Activated CD4-positive, alpha-beta T cell treated with anti-CD3 and anti-CD28 coated beads, Interleukin-2, amount 50 U/mL, for 48 hours (primary cell): ENCODE data around the gene TRPM5.

ENCODE experiments used
- DNase-seq, 2 experiments: peaks; one replicate each; pipeline ENCODE4 v3.0.0-alpha.2; 2020

TRPM5 gene

DNA sequence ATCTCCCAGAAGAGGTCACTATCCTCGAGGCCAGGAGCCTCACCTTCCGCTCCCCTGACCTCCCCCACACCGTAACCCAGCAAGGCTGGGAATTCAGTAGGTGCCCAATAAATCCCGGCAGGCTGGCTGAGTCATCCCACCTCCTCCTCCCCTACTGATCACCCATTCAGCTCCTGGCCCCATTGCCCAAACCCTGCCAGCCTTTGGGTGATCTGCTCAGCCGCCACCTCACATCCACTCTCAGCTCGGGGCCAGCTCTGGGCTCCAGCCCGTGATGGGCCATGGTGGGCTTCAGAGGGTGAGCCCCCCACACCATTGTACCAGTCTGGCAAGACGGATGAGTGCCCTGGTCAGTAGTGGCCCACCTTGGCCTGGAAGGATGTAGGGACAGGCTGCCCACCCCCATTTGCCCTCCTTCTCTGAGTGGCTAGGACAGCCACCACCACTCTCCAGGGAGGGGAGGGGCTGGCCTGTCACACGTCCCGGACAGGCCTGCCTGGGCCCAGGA lies 8.2 kb downstream of the TRPM5 start:
- no peak for DNase-seq

DNA sequence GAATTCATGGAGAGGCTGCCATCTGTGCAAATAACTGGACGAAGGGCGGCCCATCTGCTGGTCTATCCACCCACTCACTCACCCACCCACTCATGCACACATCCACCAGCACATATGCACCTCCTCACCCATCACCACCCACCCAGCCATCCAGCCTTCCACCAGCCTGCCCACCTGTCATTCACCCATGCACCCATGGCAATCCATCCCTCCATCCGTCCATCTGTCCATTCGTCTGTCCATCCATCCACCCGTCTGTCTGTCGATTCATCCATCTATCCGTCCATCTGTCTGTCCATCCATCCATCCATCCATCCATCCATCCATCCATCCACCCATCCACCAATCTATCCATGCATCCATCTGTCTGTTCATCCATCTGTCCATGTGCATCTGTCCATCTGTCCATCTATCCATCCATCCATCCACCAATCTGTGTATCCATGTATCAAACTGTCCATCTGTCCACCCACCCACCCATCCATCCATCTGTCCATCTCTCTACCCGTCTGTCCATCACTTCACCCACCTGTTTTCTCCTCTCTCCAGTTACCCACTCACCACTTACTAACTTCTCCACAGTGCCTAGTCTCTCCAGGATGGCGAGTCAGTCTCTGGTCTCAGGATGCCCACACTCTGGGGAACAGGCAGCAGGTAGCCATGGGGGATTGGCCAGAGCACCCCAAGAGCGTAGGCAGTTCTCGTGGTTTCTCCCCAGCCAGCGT lies 8.9 kb downstream of the TRPM5 start:
- DNase-seq: no peak

DNA sequence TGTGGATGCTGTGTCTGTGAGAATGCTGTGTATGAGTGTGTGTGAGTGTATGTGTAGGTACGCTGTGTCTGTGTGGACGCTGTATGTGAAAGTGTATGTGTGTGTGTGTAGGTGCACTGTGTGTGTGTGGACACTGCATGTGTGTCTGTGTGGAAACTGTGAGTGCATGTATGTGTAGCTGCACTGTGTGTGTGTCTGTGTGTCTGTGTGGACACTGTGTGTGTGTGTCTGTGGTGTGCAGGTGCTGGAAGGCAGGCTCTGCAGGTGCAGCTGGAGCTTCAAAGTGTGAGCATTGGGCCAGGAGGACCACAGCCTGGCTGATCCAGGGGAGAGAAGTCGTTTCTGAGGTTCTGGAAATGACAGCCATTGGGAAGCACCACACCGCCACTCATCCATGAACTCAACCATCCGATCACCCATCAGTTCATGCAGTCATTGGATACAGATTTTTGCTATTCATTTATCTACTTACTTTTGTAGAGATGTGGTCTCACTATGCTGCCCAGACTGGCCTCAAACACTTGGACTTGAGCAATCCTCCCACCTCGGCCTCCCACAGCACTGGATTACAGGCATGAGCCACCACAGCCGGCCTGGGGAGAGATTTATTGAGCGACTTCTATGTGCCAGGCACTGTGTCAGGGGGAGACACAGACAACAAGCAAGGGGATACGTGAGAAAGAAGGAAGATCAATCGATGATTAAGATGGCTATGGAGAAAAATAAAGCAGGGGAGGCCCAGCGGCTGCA lies 9.6 kb downstream of the TRPM5 start:
- no peak for DNase-seq

DNA sequence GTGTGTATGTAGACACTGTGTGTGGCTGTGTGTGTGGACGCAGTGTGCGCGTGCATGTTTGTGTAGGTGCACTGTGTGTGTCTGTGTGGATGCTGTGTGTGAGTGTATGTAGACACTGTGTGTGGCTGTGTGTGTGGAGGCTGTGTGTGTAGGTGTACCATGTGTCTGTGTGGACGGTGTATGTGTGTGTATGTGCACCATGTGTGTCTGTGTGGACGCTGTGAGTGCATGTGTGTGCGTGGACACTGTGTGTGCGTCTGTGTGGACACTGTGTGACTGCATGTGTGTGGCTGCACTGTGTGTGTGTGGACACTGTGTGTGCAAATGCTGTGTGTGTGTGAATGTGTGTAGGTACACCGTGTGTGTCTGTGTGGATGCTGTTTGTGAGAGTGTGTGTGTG lies 10.3 kb downstream of the TRPM5 start:
- no peak for DNase-seq

DNA sequence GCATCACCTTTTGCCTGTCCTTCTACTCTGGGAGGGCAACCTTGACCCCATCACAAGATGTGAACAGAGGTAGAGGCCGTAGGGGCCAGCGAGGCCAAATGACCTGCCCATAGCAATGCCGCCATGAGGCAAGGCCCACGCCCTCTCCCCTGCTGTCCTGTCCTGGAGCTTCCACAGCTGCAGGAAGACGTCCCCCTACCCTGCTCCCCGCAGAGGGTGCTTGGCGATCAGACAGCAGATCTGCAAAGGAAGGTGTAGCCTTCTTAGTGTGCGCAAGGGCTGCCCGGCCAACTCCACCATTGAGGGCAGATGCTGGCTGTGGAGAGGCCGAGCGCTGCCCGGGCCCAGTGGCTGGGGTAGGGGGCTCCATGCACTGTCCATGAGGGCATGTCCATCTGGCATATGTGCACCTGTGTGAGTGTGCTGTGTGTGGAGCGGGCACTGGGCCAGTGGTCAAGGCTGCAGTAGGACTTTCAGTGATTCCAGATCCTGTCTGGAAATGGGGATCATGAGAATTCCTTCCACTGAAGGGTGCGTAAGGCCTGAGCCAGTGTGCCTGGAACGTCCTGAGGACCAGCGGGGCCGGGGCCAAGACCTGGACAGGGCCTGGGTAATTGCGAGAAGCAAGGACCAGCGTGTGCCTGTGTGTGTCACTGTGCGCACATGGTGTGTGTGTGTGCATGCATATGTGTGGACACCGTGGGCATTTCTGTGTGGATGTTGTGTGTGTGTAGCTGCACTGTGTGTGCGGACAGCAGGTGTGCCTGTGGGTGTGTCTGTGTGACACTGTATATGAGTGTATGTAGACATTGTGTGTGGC lies 11.0 kb downstream of the TRPM5 start:
- no peak for DNase-seq

DNA sequence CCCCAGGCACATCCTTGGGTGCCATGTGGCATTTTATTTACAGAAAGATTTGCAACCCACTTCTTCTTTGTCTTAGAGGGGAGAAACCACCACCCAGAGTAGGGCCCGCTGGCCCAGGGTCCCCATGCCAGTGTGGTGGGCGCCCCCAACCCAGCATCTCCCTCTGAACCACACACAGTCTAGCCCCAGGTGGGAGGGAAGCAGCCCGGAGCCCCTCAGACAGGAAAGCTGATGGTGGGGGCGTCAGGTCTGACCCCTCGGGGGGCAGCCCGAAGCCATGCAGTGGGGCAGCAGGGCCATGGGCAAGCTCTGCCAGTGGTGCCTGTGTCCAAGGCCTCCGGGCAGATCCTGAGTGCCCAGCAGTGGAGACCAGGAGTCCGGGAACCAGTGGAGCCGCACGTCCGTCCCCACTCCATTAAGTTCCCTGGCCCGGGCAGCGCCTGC lies 11.7 kb downstream of the TRPM5 start:
- DNase-seq: no peak

DNA sequence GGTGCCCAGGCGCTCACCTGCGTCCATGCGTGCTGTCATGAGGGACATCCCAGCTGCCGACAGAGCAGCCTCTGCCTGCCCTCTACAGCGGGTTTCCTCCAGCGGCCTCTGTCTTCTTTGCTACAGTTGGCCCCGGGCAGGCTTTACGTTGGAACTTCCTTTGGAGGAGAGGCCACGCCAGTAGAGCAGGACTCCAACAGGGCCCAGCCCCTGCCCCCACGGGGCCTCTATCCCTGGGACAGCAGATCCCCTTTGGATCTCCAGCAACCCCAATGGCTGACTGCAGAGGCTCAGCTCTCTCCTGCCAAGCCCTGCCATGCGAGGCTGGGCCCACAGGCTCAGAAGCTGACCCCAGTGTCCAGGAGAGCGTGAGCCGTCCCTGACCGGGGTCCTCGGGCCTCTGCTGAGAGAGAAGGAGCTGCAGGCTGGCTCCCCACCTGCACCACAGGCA lies 12.1 kb downstream of the TRPM5 start:
- no peak for DNase-seq

DNA sequence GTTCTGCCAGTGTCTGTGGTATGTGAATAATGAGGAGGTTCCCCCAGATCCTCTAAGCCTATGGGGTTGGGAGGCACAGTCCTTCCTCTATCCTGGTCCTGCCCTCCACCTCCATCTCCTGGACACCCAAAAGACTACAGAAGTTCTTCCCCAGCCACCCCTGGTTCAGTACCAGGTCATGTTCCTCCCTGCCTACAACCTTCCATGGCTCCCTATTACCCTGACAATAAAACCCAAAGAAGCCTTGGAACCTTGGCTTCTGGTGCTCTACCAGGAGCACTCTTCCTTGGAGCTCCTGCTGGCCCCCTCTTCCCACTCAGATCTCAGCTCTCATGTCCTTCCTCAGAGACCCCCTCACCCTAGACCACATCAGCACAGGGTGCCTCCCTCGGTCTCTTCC lies 12.9 kb downstream of the TRPM5 start:
- DNase-seq: no peak

DNA sequence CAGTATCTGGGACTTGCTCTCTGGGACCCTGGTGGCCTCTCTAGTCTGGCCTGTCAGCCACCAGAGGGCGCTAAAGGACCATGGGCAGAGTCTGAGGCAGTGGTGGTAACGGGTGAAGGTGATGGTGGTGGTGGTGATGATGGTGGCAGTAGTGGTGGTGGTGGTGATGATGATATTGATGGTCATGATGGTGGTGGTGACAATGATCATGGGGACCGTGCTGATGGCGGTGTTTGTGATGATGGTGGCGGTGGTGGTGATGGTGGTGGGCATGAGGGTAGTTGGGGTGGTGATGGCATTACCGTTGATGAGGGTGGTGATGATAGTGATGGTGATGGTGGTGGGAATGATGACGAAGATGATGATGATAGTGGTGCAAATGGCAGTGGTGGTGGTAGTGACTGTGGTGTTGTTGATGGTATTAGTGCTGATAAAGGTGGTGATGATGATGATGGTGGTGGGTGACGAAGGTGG lies 16.0 kb downstream of the TRPM5 start:
- DNase-seq: peak; percentile 90 to 92

DNA sequence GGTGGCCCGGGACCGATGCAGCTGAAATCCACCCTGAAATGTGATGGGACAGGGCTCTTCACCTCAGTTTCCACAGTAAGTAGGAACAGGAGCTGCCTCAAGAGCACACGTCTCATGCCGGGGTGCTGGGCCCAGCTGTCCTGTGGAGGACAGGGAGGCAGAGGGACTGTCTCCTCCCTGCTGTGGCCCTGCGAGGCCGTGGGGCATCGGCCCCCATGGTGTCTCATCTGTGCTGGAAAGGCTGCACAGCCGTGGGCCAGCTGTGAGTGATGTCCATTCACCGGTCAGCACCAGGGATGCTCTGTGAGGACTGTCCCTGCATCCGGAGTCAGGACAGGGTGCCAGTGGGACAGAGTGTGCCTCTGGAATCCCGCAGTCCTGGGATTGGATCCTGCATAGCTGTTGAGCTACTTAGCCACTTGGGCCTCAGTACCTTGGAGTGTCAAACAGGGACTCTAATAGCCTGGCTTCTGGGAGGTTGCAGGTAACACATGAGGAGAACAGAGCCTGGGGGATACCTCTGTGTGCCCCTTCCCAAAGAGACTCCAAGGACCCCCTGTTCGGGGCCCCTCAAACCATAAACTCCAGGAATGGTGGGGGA lies 16.5 kb downstream of the TRPM5 start:
- DNase-seq: no peak

DNA sequence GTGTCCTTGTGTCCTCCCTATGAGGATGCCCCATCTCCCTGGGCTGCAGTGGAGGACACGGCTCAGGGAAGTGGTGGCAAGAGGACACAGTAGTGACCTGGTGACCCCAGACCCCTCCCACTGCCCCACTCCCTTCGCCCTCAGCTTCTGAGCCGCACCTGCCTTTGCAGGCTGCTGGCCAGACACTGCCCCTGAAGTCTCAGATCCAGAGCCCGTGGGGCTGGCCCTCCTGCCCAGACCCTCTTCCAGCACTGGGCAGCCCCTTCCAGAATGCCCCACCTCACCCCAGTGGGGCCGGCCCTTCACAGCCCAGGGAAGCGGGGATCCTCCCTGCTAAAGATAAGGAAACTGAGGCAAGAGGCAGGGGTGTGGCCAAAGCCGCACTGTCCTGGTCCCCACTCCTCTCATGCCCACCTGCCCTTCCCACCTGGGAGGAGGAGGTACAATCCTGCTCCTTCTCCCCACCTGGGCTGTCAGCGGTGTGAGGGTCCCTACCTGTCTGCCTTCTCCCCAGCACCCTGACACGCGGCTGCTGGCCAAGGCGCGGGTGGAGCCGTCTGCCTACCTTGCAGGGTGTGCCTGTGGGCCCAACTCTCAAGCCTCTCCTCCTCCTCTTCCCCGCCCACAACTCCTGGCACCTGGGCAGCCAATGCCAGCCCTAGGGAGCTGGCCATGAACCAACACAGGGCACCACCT lies 17.3 kb downstream of the TRPM5 start:
- no peak for DNase-seq

DNA sequence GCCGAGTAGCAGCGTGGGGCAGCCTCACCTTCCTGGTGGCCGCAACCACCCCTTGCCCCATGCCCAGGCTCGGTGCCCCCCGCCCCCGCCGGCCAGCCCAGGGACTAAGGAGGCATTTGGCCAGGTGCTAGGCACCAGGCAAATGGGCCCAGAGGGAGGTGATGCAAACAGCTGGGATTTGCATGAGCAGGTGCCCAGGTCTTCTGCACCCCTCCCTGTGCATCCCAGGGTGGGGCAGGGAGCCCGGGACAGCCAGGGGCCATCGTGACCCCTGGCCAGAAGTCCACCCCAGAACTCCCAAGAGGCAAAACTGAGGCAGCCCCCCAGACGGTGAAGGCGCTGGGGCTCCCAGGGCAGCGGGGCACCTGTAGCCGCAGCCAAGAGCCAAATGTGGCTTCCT lies 18.1 kb downstream of the TRPM5 start:
- no peak for DNase-seq

DNA sequence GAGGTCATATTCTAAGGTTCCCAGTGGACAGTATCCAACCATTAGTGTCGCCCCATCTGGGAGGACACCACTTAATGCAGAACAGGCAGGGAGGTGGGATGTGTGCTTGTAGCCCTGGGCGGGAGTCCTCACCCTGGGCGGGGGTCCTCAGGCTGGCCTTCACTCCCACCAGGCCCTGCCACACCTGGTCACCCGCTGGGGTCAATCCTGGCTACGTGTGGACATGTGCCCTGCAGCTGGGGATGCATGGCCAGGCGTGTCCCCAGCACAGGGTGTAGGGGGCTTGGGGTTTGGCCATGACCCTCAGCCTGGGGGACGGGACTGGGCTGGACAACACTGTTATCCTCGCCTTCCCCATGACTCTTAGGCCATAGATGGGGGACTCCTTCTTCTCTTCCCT lies 18.8 kb downstream of the TRPM5 start:
- DNase-seq: no peak

DNA sequence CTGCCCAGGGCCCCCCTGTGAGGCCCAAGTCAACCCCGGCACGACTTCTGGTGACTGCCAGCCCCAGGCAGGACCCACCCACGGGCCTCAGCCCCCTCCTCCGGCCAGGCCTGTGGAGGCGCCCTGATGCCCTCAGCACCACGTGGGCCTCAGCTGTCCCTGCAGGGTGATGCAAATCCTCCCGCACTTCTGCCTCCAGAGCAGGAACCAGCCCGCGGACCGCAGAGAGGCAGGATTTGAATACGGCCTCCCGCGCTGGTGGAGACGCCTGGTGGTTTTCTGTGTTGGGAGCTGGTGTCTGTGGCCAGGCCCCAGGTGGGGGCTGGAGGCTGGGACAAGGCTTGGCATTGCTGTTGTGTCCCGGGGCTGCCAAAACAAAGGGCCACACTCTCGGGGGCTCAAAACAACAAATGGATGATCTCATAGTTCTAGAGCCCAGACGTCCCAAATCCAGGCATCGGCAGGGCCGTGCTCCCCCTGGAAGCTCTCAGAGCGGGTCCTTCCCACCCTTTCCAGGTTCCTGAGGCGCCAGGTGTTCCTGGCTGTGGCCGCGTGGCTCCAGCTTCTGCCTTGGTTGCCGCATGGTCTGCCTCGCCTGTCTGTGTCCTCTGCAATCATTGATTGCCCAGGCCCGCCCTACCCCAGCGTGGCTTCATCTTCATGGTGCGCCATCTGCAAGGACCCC lies 19.4 kb downstream of the TRPM5 start:
- DNase-seq: no peak

DNA sequence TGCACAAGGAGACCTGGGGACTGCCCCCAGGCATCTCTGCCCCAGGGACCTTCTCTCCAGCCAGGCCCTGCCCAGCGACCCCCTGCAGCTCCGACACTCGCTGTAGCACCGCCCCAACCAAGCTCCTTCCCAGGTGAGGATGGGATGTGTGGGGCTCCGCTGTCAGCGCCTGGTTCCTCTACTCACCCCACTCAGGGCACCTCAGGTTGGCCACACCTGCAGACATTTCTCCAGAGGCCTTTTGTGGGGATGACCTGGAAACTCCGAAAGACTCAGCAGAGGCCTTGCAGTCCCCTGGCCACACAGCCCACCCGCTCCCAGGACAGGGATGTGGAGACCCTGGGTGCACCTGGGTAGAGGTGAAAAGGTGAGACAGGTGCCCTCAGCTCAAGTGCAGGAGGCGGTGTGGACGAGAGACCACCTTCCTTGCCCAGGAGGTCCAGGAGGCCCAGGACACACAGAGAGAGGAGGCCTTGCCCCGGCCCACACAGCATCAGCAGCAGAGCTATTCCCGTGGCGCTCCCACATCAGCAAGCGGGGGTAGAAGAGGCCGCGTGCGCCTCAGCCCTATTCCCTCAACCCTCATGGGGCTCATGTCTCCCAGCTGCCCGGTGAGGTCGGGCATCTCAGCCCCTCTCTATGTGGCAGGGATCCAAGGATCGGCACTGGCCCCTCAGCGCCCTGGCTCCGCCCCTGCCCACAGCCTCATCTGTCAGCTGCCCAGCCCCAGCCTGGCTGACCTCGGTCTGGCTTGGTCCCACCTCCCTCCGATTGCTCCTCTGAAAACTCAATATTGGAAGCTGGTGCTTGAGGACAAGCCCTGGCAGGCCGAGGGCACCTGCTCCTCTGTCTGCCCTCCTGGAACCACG lies 20.9 kb downstream of the TRPM5 start:
- DNase-seq: no peak

DNA sequence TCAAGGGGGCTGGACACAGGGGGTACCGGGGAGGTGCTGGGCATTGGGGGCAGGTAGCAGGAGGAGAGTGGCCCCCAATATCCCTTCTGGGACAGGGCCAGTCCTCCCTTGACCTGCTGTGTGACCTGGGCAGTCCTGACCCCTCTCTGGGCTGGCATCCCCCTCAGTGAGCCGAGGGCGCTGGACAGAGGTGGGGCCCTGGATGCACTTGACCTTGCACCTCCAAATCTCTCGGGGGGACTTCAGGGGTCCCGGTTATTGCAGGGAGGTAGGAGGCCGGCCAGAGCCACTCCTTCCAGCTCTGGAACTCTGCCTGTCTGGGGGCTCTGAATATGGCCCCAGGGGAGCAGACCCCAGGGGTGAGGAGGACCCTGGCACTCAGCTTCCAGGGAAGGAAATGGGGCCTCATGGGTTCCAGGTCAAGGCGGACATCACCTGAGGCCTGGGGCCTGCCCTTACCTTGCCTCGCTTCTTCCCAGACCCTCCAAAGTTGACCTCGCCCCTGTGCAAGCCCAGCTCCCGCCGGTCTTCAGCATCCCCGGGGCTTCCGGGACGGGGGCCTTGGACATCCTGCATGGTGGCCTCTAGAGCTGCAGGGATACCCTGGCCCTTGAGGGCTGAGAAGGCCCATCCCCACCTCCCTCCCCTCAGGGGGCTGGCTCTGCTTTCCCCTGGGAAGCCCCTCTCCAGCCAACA lies 21.7 kb downstream of the TRPM5 start:
- DNase-seq: no peak

DNA sequence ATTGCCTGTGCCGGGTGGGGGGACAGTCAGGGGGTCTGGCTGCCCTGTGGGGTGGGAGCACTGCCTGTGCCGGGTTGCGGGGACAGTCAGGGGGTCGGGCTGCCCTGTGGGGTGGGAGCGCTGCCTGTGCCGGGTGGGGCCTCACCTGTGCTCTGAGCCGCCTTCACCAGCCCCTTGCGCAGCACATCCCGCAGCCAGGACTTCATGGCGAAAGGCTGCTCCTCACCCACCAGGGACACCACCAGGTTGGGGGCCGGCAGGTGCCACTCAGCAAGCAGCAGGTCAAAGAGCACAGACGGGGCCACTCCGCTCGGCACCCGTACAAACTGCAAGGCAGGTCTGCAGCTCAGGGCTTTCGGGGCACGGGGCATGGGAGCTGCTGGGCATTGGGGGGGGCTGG lies 22.3 kb downstream of the TRPM5 start:
- DNase-seq: no peak

DNA sequence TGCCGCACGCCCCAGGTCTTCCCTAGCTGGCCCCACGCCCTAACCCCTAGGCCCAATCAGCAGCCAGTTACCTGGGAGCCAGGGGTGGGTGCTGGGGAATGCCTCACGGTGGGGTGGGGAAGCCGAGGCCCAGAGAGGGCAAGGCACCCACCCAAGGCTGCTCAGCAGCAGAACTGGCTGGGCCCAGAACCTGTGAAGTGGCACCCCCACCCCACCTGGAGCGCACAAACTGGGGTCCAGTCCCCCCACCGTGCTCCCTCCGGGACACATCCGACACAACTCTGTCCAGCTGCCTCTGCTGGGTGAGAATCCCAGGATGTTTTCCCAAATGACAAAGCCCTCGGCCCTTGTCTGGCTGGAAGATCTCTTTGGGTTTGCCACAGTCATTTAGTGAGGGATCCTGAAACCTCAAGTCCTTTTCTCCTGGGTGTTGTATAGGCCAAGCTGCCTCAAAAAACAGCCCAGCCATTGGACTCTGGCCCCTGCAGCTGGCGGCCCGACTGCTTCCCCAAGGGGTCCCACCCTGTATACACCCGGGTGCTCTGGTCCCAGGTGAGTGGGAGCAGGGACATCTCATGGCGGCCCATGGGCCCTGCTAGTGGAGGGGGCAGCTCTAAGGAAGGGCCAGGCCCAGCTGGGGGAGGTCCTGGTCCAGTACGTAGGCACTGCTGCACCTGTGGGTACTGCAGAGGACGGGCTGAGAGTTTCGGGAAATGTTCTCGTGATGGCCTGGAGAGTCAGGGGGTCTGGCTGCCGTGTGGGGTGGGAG lies 22.9 kb downstream of the TRPM5 start:
- DNase-seq: no peak
